HG02642 (cell line): Measurements from ENCODE around the gene CDH4.

Experiments used
- ATAC-seq: cut with Tn5 transposase; IDR thresholded peaks from one replicate; pipeline ENCODE4 v1.9.1; 2021; ENCODE audit warnings: mild to moderate bottlenecking; ENCODE audit not compliant: unreplicated experiment, poor library complexity

The CDH4 gene

DNA sequence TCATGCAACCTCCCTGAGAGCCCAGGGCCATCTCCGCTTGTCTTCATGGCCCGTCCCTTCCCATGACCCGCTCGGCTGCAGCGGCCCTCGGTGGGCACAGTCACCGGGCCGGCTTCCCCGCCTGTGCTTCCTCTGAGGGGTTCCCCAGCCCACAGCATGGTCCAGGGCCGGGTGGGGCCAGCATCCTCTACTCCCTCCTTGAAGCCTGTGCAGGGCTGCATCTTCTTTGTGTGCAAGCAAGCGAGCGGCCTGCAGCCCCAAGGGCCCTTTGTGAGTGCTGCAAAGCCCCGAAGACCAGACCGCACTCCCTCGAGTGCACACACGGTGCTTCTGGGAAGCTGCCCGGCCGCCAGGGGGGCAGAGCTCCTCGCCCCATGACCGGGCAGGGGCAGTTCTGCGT is 547.9 kb downstream of the CDH4 start:
- no peak for ATAC-seq

DNA sequence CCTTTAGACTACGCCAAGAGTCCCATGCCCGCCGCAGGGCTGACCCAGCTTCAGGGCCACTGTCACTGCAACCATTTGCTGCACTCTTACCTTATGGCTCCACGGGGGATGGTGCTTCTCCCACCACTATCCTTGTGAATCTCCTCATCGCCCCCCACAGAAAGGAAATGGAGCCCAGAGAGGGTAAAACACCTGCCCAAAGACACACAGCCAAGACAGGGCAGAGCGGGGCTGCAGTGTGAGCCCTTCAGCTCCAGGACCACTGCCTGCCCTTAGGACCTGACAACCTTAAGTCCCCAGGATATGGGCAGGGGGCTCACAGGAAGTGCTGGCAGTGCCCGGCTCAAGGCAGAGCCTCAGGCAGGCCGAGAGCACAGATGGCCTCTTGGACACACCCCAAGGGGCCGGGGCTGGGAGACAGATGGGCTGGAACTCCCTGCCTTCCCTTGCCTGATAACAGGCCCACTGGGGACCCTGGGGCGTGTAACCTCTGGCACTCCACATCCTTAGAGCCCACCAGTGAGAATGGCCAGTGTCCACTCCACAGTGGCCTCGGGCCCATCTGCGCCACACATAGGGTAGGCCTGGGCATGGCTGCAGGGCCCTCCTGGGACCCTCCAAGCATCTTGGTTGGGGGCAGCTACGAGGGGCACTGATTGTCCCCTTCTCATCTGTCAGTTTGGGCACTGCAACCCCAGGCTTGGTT is 548.5 kb downstream of the CDH4 start:
- no peak for ATAC-seq

DNA sequence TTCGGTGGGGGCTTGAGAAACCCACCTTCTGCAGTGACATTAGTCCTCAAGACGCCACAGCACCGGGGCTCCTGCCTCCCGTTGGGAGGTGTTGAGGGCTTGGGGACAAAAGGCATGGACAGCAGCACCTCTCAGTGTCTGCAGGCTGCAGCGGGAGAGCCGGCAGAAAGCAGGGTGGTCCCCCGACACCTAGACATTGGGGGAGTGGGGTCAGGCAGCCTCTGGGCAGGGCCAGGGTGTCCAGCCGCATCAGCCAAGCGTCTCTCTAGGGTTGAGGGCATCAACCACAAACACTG is 549.0 kb downstream of the CDH4 start:
- ATAC-seq = no peak

DNA sequence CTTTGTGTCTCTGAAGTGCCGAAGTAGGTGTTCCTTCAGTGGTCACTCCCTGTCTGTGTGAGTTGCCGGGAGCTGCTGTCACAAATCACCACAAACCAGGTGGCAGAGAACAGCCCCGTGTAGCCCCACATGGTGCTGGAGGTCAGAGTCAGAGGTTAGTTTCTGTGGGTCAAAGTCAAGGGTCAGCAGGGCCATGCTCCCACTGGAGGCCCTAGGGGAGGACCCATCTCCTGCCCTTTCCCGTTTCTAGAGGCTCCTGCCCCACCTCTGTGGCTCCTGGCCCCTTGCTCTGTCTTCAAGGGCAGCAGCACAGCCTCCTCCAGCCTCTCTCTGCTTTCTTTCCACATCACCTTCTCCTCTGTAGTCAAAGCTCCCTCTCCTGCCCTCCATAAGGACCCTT is 549.4 kb downstream of the CDH4 start:
- no peak for ATAC-seq

DNA sequence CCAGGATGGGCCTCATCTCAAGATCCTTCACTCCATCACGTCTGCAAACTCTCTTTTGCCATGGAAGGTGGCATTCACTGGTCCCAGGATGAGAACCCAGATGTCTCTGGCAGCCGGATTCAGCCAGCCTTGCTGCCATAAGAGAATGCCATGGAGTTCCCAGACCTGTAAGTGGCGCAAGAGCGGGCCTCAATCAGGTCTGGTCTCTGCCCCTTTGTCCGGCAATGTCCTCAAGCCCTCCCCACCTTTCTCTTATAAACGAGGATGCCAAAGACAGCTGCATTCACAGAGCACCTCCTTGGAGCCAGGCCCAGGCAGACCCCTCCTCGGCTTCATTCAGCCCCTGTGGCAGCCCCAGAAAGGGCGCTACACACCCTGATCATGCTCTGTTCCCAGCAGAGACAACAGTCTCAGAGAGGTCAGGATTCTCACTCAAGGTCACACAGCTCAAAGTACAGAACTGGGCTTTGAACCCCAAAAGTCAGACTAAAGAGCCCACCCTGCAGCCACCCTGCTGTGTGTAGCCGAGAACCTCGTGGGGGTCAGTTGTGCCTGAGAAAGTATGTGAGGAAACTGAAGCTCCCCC is 549.9 kb downstream of the CDH4 start:
- ATAC-seq = no peak

DNA sequence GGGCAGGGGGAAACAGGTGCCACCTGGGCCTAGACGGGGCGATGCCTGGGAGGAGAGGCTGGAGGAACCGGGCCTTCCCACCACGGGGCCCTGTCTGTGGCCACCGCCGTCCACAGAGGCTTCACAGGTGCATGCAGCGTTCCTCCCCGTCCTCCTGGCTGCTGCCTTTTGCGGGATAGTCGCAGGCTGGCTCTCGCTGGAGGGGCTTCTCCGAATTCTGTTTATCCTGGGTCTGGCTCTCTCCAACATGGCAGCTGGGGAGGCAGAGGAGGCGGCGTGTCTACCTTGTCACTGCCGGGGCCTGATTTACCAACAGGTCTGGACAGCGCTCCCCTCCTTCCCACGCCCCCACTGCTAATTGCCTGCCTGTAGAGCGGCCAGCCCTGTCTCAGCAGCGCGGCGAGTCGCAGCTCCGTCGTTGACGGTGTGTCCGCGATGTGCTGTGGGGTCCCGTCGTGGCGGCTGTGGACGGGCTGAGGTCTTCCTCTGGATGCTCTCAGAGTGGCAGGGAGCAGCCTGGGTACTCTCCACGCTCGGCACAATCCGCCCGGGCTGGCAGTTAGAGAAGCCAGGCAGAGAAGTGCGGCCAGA is 550.8 kb downstream of the CDH4 start:
- ATAC-seq = no peak

DNA sequence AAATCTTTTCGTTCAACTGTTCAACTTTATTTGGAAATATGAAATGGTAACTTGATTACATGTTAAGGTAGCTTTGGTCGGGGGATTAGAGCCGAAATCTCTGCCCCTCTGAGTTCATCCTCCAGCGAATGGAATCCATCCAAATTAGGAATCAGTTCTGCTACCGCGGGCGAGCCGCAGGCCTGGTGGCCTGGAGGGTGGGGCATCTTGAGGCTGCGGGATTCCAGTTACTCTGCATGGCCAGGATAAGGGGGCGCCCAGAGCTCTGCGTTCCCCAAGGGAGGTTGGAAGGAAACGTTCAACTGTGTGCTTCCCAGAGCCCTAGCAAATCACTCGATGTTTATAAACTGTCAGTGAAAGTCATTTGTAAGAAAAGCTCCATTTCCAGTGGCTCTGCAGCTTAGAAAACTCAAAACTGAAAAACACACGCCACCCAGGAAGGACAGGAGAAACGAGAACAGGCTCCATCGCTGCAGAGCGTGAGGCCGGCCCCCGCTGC is 551.4 kb downstream of the CDH4 start:
- no peak for ATAC-seq

DNA sequence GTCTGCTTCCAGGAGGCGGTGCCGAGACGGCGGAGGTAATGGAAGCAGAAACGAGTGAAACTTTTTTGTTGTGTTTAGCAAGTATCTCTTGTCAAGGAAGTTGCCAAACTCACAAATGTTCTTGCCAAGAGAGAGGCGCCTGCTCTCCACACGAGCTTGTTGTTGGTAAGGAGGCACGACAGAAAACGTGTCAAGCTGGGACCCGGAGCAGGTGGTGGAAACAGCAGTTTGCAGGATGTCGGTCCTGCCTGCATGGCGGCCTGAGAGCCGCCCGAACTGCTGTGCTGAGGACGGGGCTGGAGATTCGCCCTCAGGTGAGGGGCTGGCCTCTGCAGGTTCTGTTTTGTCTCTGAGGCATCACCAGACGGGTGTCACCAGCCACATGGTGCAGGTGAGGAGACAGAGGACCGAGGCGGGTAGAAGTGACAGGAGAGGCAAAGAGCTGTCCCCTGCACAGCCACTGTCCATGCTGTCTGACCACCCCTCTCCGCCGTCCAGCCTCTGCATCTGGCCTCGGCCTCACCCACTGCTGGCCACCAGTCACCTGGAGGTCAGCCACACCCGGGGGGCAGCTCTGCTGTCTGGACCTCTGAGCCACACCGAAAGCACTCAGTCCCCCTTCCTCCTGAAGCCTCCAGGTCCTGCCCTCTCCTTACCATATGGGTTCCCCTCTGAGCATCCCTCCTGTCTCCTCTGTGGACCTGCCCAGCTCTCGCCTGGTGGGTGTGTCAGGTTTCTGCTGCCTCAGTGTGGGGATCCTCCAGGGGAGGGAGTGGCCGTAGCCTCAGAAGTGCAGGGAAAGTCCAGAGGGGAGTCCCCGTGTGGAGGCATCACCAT is 552.1 kb downstream of the CDH4 start:
- no peak for ATAC-seq

DNA sequence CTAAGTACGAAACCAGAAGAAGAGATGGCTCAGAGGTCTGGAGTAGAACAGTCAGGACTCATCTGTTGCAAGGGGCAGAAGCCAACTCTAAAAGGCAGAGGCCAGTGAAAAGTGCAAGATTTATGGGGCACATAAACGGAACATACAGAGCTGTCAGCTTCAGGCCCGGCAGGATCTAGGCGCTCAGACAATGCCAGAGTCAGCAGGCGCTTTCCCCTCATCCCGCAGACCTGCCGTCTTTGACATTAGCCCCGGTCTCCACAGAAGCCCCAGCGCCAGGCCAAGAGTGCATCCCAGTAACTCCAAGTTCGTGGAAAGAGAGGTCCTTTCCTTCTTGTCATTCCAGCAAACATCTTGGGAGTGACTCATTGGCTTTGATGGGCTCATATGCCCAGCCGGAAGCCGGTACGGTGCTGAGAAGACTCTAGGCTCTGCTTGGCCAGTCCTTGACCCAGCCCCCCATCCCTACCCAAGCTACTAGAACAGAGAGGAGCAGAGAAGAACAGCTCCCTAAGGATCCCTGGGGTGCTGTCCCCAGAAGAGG is 552.8 kb downstream of the CDH4 start:
- no peak for ATAC-seq

DNA sequence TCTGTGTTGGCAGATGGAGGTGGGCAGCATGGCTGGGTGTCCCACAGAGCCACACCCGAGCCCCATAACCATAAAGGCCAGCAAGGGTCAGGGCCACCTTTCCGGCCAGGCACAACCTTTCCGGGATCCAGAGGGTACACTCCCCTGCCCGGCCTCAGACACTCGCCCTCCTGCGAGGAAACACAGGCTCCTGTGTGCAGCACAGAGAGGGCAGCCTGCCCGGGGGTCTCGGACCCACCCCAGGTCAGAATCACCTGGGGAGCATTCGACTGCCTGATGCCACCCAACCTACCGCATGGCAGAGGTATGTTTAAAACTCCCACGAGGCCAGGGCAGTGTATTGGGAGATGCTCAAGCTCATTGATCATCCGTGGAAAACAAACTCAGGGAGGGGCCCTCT is 553.3 kb downstream of the CDH4 start:
- no peak for ATAC-seq

DNA sequence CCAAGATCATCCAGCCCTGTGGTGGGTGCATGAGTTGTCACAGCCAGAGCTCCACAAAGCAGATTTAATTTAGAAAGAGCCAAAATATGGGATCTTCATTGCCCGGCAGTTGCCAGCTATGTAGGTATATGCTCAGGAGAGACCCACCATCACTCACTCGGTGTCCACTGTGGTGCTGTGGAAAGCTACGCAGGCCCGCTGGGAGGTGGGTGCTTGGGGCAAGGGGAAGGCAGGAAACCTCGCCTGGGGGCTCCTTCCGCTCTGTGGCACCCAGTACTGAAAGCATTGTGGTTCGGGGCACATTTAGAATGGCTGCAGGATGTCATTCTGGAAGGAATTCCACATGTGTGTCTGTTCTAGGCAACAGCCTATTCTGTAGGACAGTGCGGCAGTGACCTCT is 553.7 kb downstream of the CDH4 start:
- no peak for ATAC-seq

DNA sequence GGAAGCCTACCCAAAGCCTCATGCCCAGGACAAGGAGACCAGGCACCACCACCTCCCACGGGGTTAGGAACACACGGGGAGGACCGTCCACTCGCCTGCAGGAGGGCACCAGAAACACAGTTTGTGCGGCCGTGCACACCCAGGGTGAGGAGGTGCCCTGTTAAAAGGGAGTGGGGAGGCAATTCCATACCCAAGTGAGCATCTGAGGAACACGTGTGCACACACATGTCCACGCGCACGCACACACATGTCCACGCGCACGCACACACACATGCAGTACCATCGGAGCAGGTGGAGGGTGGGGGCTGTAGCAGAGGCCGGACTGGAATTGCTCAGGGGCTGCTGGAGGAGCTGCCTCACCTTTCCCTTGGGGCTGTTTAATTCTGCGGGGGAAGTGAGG is 554.3 kb downstream of the CDH4 start:
- no peak for ATAC-seq

DNA sequence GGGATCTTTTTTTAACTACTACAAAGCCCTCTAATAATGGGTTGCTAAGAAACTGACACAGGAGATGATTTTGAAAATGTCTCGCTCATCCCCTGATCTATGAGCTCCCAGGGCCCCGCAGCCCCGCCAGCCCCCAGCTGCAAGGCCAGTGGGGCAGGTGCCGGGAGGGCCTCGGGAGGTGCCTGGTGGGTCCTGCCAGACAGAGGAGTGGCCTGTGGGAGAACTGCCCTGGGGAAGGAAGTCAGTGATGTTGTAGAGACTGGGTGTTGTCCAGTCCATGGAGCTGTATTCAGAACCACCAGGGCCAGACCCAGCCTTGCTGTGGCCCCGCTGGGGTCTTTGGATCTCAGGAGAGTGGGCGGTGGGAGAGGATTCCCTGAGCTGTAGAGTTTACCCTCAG is 554.9 kb downstream of the CDH4 start:
- no peak for ATAC-seq

DNA sequence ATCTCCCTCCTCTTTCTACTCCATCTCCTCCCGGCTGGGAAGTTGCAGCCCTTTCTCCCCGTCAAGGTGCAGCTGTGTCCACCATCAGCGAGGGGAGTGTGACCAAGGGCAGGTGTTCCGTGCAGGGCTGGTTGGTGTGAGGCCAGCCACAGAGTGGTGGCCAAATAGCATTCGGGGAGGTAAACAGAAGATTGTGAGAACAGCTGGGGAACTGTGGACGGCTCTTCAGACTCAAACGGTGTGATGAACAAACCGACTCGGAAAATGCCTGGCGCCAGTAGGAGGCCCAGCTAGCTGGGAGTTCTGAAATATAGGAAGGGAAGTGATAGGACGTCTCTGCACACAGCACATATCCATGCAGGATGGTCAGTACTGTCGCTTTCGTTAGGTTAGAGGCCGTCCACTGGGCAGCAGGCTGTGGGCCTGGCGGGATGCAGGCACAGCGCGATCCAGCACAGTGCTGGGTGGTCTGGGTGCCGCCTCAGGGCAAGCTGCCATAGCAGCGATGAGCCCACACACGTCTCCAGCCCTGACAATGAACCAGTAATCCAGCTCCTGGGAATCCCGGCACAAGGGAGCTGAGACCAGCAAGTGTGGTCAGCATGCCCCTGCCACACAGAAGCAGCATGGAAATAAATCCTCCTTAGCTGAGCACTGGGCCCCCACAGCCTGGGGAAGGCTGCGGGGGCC is 555.6 kb downstream of the CDH4 start:
- no peak for ATAC-seq

DNA sequence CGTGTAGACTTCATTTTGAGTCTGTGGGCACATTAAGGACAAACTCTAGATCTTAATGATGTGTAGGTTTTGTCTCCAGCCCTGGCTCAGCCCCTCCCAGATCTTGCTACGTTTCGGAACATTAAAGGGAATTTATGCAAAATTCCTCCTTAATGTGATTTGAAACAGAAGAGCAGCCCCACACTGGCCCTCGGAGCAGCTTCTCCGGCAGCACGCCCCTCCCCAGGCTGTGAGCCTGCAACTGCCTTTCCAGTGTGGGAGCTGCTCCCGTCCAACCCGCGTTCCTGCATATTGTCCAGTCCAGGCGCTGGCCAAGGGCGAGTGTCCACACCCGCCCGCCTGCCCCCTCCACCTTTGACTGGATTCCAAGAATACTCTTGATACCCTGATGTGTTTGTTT is 556.4 kb downstream of the CDH4 start:
- no peak for ATAC-seq

DNA sequence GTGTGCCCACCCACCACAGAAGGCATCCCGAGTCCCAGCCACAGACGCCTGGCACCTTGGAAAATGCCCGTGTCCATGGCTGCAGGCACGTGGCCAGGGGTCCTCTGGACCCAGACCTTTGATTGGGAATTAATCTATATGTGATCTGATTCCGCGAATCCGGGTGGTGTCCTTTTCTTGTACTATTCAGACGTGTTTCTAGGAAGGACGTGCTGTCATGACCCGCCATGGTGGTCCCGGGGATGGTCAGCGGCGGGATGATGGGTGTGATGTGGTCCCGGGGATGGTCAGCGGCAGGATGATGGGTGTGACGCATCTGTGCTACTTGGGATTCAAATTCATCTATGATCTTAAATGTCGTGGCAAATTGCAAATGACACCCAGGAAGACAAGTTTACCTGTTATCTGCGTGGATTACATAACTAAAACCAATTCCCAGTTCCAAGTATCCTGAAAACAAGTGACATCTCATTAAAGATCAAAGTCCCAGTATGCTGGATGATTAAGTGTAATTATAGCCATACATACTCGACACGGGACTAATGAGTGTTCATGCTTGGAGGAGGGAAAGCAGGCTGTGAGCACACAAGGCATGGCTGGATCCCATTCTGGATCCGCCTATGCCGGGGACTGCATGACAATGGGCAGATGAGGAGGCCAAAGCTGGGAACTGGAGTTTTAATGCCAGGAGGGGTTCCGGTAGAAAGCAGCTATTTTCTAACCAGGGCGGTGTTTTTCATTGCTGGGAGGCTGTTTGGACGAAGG is 557.1 kb downstream of the CDH4 start:
- no peak for ATAC-seq

DNA sequence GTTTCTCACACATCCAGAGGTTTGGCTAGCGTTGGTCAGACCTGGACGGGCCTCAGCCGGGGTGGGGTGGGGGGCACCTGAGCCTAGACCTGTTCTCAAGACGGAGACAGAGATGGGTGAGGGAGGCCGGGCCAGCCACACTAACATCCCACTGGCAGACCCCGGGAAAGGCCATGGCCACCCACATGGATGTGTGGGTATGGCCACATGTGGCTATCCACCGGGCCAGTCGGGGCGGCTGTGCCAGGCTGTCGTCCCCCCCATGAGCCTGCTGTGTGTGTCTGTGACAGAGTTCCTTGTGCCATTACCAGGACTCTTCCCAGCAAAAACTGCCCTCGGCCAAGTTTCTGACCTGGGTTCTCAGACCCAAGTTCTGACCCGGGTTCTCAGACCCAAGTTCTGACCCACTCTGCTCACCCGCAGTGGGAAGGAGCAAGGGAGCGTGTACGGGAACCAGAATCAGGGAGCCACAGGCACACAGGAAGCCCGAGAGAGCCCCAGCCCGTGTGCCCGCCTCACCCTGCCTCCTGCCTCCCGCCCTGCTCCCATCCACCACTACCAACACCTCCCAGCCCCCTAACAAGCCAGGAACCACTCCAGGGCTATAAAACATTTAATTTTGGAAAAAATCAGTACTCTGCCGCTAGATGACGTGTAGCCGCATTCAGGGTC is 558.1 kb downstream of the CDH4 start:
- no peak for ATAC-seq

DNA sequence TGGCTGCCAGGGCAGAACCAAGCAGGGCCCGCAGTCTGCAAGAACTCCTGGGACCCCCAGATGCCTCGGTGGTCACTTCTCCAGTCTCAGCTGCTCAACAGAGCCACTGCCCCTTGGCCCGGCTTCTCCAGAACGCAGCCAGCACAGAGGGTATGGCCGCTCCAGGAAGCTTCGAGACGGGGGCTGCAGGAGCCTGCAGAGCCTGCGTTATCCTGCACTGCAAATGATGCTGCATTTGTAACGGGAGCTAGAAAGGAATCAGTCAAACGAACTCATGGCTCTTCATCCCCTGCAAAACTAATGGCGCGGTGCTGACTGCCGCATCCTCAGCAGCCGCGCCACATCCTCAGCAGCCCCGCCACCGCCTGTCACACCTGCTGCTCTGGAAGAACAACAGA is 558.7 kb downstream of the CDH4 start:
- no peak for ATAC-seq

DNA sequence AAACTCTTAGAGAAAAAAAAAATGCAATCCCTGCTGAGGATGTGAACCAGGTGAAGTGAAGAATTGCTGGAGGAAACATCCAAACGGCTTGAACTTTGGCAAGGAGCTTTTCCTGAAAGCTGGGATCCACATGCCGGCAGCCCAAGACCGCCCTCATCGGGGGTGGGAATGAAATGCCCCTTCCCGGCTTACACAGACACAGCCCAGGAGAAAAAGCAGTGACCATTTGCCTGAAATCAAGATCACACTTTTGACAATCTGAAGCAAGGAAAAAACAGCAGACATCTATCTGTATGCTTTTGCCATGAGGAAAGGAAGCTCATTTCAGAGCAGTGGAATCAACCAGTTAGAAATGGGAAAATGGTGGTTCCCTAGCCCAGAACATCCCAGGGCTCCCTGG is 559.1 kb downstream of the CDH4 start:
- ATAC-seq = no peak
